Measurements from ENCODE around the gene NACC1.

DNA sequence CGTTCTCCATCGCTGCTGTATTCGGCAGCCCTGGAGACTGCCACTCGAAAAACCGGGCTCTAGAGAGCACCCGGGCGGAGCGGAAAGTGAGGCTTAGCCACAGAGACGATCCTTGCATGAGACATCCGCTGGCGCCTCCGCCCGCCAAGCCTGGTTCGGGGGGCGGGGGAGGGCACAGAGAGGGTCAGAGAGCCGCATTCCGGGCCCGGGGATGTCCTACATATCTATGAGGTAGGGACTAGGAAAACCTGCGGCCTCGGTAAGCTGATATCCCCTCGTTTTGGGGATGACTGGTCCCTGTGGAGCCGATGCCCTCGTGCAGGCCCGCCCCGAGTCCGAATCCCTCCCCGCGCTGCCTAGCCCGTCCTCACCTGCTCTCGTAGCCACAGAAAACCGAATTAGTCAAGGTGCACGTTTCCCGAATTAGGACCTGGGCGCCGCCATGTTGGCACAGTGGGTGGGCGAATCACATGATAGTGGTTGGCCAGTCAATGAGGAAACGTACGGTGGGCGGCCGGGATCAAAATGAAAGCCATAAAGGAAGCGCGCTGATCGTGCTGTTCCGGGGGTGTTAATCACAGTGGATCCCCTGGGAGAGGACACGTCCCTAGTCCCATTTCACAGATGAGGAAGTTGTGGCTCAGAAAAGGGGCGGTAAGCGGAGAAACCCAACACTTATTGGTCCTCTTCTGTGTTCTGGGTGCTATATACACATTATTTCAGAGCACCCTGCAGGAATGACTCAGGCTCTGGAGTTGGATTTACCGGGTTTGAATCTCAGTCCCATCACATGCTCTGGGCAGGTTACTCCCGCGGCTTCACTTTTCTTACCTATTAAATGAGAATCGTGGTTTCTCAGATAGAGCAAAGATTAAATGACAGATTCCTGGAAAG is 1.5 kb upstream of the NACC1 start, which contains the start of gene TRMT1:
- TF ChIP-seq POLR2A (IDR thresholded peaks at IDR 0.05; ENCODE audit: control extremely low read depth in 1 of 2, low read depth in 2 of 2, low read length in 2 of 2) (peak; percentile 73 to 89), EZH2 (IDR thresholded peaks at IDR 0.05; ENCODE audit: low read depth, low read length, severe bottlenecking) (no peak), SP2 (IDR thresholded peaks at IDR 0.05; ENCODE audit: low read length) (no peak), POLR2AphosphoS5 (IDR thresholded peaks at IDR 0.05; ENCODE audit: low read depth, low read length) (peak; percentile 88), TAF1 (IDR thresholded peaks at IDR 0.05; ENCODE audit: low read depth, low read length) (peak; percentile 90), JUND (IDR thresholded peaks at IDR 0.05; ENCODE audit: low read length) (no peak)
- TF ChIP-seq, protein P1, sequence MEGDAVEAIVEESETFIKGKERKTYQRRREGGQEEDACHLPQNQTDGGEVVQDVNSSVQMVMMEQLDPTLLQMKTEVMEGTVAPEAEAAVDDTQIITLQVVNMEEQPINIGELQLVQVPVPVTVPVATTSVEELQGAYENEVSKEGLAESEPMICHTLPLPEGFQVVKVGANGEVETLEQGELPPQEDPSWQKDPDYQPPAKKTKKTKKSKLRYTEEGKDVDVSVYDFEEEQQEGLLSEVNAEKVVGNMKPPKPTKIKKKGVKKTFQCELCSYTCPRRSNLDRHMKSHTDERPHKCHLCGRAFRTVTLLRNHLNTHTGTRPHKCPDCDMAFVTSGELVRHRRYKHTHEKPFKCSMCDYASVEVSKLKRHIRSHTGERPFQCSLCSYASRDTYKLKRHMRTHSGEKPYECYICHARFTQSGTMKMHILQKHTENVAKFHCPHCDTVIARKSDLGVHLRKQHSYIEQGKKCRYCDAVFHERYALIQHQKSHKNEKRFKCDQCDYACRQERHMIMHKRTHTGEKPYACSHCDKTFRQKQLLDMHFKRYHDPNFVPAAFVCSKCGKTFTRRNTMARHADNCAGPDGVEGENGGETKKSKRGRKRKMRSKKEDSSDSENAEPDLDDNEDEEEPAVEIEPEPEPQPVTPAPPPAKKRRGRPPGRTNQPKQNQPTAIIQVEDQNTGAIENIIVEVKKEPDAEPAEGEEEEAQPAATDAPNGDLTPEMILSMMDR (IDR thresholded peaks at IDR 0.05; ENCODE audit: control extremely low read depth in 1 of 3, insufficient read depth in 1 of 3, low read depth in 1 of 3, low read length in 3 of 3) = no peak
- TF ChIP-seq, protein P2, sequence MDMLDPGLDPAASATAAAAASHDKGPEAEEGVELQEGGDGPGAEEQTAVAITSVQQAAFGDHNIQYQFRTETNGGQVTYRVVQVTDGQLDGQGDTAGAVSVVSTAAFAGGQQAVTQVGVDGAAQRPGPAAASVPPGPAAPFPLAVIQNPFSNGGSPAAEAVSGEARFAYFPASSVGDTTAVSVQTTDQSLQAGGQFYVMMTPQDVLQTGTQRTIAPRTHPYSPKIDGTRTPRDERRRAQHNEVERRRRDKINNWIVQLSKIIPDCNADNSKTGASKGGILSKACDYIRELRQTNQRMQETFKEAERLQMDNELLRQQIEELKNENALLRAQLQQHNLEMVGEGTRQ (IDR thresholded peaks at IDR 0.05; ENCODE audit: low read length) = peak; percentile 85

Measured in H1 (cell line).